GM19238 (cell line): ENCODE results near the gene KAT8.
"Not testable (repeated sequence)": the region's sequence is repeated elsewhere in the genome, so short reads cannot be mapped to it uniquely, and the experiment has no call there.

ENCODE experiments used
- DNase-seq: peaks from one replicate; pipeline ENCODE4 v3.0.0; 2011; ENCODE audit warnings: low spot score; ENCODE audit not compliant: insufficient read length

The KAT8 gene

GRCh38 chr16:31147574-31147973 is 30.1 kb downstream of the KAT8 start:
- no peak for DNase-seq

GRCh38 chr16:31148281-31148728 is 30.8 kb downstream of the KAT8 start:
- DNase-seq, result no peak

GRCh38 chr16:31148896-31149295 is 31.4 kb downstream of the KAT8 start:
- no peak for DNase-seq

GRCh38 chr16:31149332-31149731 is 31.9 kb downstream of the KAT8 start:
- no peak for DNase-seq

GRCh38 chr16:31149894-31150890 is 32.7 kb downstream of the KAT8 start, which contains the start of gene PRSS36:
TSS of gene PRSS36 (minus strand) at chr16:31150066. CDS start at chr16:31150035, 31 bp downstream.
- DNase-seq, result no peak

GRCh38 chr16:31150976-31151375 is 33.5 kb downstream of the KAT8 start:
- DNase-seq, result not testable (repeated sequence)

GRCh38 chr16:31157136-31157535 is 39.7 kb downstream of the KAT8 start:
- no peak for DNase-seq

- no peak for DNase-seq
These were observed 49.9 kb downstream of the KAT8 start for GRCh38 chr16:31167315-31167714.

- DNase-seq, result no peak
These were observed 51.4 kb downstream of the KAT8 start for GRCh38 chr16:31168848-31169247.

- DNase-seq, result not testable (repeated sequence)
These were observed 52.6 kb downstream of the KAT8 start for GRCh38 chr16:31170048-31170447.

GRCh38 chr16:31177136-31177535 is 59.7 kb downstream of the KAT8 start:
- DNase-seq, result no peak

- DNase-seq, result no peak
These were observed 61.8 kb downstream of the KAT8 start for GRCh38 chr16:31179219-31179746.

- DNase-seq, result peak; percentile 87
These were observed 62.4 kb downstream of the KAT8 start, which contains the start of gene FUS for GRCh38 chr16:31179747-31180459. TSS of gene FUS (plus strand) at chr16:31180139. CDS start at chr16:31180215, 76 bp downstream.
